IPS-18c (cell line): Measurements from ENCODE around the gene GPR142.
A peak's percentile ranks its signal among the peaks of the same experiment; 100 is the strongest.

Experiments used
- H3K4me3 ChIP-seq: 2 replicates; pipeline ENCODE4 v1.7.0; 2013; ENCODE audit warnings: low read depth, mild to moderate bottlenecking, low read length, moderate library complexity; ENCODE audit not compliant: insufficient read depth
- H3K9me3 ChIP-seq: one replicate; pipeline ENCODE4 v1.6.1; 2013; ENCODE audit warnings: mild to moderate bottlenecking, low read length, moderate library complexity; ENCODE audit not compliant: control insufficient read depth, insufficient read depth

Gene GPR142

DNA sequence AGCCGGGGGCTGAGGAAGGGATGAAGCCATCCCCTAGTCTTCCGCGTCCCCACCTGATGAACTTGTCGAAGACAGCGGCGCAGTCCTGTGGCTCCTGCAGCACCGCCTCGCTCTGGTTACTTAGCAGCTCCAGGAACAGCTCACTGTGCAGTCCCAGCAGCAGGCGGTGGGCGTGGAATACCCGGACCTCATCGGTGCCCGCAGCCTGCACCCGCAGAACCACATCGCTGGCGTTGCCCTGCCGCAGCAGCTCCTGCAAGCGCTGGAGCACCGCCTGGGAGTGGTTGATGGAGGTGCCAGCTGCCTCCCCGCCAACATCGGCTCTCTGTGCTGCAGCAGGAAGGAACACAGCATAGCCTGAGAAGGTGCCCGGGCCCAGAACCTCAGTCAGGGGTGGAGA lies 7.4 kb upstream of the GPR142 start:
- H3K9me3 ChIP-seq = peaks cover 2% of the 10 kb centered on the region
- H3K4me3 ChIP-seq = no peak overlapping the region

DNA sequence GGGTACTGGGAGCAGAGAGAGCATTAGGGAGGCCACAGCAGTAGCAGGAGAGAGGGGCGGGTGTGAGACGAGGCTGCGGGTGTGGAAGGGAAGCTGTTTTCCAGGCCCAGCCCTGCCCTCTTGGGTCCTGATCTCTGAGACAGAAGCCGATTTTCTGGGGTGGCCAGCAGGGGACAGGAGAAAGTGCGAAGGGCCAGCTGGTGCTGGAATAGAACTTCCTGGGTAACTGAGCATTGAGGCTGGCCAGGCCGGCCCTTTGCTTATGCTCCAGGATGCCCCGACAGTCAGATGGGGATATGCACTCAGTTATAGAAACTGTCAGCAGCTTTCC lies 6.4 kb upstream of the GPR142 start:
- H3K9me3 ChIP-seq = peaks cover 2% of the 10 kb centered on the region
- H3K4me3 ChIP-seq = no peak overlapping the region

DNA sequence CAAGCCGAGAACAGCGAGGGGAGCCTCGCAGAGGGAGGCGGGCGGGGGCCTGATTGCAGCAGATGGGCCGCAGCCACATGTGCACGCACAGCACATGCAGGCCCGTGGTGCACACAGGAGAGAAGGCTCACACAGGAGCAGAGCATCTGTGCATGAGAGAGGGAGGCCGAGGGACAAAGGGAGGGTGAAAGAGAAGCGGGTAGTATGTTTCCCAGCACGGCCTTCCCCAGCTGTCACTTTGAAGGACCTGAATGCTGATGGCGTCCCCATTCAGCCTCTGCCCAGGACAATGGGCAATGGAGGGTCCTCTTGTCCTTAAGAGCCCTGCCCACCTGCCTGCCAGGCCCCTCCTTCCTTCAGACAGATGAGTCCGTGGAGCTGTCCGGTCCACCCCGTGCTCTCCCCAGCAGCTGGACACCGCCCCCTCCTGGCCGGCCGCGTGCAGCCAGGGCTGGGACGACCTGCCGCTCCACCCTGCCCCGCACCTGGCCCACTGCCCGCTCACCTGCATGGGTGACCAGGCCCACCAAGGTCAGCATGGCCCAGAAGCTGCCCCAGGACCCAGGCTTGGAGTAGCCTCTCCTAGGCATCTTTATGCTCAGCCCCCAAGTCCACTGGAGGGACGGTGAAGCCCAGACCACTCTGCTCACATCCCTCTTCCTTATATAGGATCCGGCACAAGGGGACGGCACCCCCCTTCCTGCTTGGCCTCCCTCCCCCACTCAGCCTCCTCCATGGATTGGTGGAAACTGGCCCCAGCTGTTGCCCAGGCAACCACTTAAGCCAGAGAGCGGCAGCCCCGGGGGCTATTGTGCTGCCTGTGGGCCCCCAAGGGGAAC lies 5.9 kb upstream of the GPR142 start, which contains the start of gene BTBD17:
Gene BTBD17, minus strand, starts transcription at position 639 of the 839 bp plus-strand sequence. Its CDS starts 49 bp downstream, at position 590.
- Histone ChIP-seq H3K9me3 (peaks cover 2% of the 10 kb centered on the region), H3K4me3 (peak within 1 kb of the TSS; percentile 20; the same call in 1 of the 2 replicates)

DNA sequence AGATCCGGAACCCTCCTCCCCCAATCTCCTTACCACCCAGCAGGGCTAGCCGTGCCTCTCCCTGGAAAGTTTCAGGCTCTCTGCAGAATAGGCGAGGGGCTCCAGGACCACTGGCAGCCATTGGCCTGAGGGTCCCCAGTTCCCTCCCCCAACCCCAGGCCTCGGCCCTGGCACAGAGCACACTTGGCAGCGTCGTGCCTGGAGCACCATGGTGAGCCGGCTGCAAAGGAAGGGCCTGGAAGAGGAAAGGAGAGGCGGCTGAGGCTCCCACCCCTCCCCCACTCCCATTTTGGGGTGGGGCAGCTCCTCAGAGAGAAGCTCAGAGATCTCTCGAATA lies 5.3 kb upstream of the GPR142 start:
- peaks cover 2% of the 10 kb centered on the region for H3K9me3 ChIP-seq
- H3K4me3 ChIP-seq = no peak overlapping the region

DNA sequence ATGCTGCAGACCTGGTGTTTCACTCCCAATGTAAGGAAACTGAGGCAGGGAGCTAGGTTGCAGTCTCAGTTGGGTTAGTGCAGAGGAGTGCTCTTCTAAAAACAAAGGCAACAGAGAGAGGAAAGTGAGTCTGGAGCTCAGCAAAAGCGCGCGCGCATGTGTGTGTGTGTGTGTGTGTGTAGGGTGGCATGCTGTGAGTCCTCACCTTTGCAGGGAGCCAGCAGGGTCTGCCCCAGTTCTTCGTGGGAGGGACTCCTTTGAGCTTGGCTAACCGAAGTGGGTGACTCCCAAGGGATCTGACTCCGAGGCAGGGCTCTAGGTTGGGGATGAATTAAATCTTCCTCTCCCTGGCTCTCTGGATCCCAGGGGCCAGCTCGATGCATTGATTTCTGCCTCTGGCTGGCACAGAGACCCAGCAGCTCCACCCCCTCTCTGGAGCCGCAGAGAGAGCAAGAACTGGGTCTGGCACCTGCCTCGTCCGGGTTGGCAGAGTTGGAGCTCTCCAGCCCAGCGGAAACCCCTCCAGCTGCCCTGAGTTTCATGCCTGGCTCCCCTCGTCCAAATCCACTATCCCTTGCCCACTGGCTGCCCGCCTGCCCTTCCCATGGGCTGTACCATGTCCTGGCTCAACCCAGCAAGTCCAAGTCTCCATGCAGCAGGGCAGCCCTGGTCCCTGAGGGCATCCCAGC lies 4.4 kb upstream of the GPR142 start:
- Histone ChIP-seq H3K4me3 (no peak overlapping the region), H3K9me3 (peaks cover 2% of the 10 kb centered on the region)

DNA sequence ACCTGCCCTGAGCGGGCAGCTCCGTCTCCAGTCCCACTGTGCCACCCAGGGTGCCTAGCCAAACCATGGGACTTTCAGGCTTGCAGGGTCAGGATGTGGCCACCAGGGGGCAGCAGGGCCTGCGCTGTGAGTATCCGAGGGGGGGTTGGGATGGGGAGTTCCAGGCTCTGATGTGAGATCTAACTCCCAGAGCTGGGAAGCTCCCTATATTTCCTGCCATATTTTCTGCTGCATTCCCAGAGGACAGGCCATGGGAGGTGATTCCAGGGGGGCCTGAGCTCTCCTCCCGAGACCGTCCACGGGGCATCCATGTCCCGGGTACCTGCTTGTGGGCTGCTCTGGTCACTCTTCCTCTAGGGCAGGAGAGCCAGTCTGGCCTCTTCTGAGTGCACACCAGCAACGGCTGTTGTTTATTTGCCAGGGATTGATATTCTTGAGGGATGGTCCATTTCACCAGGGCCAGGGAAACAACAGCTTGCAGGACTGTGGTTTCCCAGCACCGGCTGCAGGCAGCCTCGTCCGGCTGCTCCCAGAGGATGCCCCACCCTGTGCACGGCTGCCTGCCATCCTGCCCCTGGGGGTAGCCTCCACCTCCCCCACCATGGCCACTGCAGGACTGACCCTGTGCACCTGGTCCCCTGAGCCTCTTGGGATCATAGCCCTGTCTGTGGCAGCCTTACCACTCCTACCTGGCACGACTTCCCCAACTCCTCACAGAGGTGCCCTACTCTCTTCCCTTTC lies 1.2 kb downstream of the GPR142 start:
- Histone ChIP-seq H3K9me3 (no peaks in the 10 kb centered on the region), H3K4me3 (no peak overlapping the region)

DNA sequence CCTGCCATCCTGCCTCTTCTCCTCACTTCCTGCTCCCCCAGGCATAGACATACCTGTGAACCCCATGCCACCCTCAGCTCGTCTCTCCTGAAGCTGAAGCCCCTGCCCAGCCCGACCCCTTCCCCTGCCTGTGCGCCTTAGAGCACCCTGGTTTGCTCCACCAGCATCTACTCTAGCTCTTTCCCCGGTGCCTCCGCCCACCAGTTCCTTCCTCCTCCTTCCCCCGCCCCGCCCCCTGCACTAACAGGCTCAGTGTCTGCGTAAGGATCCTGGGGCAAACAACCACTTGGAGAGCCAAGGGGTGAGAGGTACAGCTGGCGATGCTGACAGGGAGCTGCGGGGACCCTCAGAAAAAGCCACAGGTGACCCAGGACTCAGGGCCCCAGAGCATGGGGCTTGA lies 1.9 kb downstream of the GPR142 start:
- Histone ChIP-seq H3K9me3 (no peaks in the 10 kb centered on the region), H3K4me3 (no peak overlapping the region)

DNA sequence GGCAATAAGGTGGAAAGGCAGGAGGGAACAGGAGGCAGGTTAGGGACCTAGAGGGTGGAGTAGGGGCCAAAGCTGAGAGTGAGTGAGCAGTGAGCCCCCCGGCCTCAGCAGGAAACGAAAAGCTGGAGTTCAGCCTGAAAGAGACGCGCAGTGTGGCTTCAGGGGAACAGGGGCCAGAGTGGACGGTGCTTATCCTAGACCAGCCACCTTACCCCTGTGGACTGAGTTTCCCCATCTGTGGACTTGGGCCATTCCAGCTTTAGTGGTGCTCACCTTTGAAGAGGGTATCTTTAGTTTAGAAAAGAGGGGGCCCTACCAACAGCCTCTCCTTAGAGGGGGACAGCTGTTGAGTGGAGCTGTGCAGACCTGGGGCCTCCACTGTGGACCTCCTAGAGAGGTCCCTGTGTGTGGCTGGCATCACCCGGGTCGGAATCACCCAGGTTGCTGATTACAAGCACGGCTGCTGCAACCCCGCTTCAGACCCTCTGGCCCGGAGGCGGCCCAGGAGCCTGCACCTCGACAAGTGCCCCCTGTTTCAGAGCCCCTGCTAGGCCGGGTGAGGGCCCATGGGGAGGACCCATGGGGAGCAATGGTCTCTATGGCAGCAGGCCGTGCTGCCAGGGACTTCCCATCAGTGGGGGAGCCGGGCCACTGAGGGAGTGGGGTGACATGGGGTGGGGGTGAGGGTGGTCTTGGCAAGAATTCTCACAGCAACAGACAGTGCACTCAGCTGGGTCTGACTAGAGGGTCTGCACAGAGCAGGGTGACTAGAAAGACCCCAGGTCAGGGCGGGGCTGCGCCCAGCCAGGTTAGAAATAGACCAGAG lies 2.6 kb downstream of the GPR142 start:
- H3K9me3 ChIP-seq = no peaks in the 10 kb centered on the region
- no peak overlapping the region for H3K4me3 ChIP-seq

DNA sequence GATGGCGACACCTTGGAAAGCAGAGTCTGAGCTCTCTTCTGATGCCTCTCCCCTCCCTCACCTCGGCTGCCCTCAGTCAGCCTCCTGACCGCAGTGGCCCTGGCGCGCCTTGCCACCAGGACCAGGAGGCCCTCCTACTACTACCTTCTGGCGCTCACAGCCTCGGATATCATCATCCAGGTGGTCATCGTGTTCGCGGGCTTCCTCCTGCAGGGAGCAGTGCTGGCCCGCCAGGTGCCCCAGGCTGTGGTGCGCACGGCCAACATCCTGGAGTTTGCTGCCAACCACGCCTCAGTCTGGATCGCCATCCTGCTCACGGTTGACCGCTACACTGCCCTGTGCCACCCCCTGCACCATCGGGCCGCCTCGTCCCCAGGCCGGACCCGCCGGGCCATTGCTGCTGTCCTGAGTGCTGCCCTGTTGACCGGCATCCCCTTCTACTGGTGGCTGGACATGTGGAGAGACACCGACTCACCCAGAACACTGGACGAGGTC lies 4.4 kb downstream of the GPR142 start:
- H3K9me3 ChIP-seq = no peaks in the 10 kb centered on the region
- H3K4me3 ChIP-seq = no peak overlapping the region

DNA sequence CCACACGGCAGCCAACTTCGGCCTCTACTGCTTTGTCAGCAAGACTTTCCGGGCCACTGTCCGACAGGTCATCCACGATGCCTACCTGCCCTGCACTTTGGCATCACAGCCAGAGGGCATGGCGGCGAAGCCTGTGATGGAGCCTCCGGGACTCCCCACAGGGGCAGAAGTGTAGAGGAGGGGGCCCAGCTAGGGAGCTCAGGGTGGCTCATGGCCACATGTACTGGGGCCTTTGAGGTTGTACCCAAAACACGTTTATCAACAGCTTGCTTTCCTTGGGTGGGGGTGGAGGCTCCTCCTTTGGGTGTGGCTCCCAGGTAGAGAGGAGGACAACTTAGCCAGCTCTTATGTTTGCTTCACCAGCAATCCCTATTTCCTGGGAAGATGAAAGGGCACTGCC lies 5.1 kb downstream of the GPR142 start:
- Histone ChIP-seq H3K9me3 (no peaks in the 10 kb centered on the region), H3K4me3 (no peak overlapping the region)

DNA sequence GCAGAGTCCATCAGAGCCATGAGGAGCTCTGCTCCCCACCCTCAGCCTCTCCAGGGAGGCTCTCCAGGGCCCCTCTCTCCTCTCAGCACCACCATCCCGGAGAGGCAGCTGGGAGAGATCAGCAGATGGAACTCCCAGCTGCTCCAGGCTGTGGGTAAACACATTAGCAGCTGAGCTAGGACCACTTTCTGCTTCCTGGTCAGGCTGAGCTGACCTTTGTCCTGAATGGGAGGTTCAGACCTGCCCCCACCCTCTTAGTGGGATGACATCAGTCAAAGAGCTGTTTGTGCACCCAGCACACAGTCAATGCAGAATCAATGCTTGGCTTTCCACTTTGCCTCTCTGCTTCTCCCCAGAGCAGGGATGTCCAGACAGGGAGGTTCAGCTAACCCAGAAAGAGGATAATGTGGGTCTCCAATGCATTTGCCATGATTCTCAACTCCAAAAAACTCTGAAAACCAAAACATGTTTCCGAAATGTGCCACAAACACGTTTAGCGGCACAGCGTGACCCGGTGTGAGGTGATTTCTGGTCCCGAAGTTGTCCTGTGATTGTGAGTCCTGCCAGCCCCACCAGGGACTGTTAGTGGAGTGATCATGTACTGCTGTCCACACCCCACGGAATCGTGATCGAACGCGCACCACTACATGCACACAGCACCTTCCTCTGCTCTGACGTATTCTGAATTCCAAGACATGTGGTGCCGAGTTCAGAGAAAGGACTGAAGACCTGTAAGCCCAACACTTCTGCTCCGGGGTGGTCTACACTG lies 6.7 kb downstream of the GPR142 start:
- Histone ChIP-seq H3K4me3 (no peak overlapping the region), H3K9me3 (no peaks in the 10 kb centered on the region)

DNA sequence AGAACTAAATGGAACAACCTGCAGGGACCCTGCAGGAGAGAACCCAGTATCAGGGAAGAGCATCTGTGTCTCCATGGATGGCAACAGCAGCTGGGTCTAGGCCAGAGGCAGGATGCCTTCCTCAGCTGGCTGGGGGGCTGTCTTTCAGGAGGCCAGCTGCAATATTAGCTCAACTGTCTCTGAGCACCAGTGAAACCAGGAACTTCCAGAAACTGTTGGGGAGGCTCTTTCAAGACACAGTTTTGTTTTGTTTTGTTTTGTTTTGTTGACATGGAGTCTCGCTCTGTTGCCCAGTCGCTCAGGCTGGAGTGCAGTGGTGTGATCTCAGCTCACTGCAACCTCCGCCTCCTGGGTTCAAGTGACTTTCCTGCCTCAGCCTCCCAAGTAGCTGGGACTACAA lies 7.6 kb downstream of the GPR142 start:
- H3K4me3 ChIP-seq = no peak overlapping the region
- H3K9me3 ChIP-seq = no peaks in the 10 kb centered on the region

DNA sequence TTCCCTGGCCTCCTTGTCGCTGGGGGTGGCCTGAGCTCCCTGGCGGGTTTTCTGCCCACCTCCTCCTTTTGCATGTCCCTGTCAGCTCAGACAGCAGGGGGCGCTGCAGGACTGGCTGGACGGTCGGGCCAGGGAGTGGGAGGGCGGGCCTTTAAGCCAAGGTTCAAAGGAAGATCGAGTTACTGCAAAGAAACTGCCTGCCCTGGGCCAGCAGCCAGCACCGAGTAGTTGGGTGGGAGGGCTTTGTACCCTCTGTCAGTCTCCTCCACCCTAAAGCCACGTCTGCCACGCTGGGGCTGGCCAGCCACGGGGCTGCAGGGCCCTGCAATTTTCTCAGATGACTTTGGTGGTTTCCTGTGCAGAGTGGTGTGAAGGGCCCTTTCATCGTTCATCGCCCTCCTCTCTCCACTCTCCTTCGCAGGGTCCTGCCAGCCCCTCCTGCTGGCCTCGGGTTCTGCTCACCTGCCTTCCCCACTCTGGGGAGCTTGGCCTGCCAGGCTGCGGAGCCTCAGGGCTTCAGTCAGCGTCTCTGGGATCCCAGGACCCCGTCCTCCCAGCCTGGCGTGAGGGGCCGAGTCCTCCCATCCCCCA lies 12.3 kb downstream of the GPR142 start:
- Histone ChIP-seq H3K4me3 (0 out of 2 replicates have a peak overlapping the region, but pooled peaks have one; percentile 9), H3K9me3 (no peaks in the 10 kb centered on the region)

DNA sequence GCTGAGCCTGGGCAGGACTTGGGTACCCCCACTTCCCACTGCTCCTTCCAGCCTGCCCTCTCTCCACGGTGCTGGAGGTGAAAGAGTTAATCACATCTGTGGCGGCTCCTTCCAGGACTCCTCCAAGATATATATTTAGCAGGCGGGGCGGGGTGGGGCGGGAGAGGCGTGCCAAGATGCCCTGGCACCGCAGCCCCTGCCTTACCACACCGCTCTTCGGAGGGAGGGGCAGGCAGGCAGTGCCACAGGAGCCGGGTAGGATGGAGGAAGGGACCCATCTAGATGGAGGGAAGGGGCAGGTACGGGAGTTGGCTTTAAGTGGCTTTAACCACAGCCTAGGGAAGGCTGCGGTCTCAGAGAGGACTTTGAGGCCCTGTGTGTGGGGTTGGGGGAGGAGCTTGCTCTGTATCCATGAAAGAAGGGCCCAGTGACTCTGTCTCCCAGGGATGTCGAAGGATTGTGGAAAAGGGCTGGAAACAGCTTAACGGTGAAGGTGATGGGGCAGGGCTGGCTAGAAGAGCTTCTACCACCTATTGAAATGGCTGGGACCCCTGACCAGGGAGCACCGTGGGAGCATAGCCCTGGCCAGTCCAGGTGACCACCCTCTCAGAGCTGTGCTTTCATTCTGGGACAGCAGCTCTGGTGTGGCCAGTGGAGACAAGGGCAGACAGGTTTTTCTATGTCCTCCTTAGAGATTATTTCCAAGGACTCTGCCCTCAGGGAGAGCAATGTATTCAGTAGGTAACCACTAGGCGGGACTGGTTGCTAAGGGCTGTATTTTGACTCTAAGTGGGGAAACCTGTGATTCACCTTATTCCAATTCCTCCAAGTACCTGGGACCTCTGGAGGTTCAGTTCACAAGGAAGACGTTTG lies 13.0 kb downstream of the GPR142 start:
- H3K4me3 ChIP-seq = 0 out of 2 replicates have a peak overlapping the region, but pooled peaks have one; percentile 9
- H3K9me3 ChIP-seq = no peaks in the 10 kb centered on the region
